Esophagus squamous epithelium (tissue), 5 donors: Measurements from ENCODE around the gene GALK1. TPM values are rescaled to one million over a fixed set of nuclear protein-coding genes. Genes with fewer than 3 reads are reported as not detected.
"Not testable (repeated sequence)": the region's sequence is repeated elsewhere in the genome, so short reads cannot be mapped to it uniquely, and the experiment has no call there.

Source experiments
- DNase-seq: peaks from one replicate; lab custom pipeline; 2025; lab: John Stamatoyannopoulos, UW
- H3K27ac ChIP-seq, 4 donors: fragments of 200-600 bp; sonication (generic); one replicate each; pipeline ENCODE4 v1.5.1; 2016 to 2019; ENCODE audit warnings: mild to moderate bottlenecking in 1 of 4
- H3K27me3 ChIP-seq, 4 donors: fragments of 200-600 bp; sonication (generic); 1 replicate in 3 of 4; 2 replicates in 1 of 4; pipeline versions ENCODE4 v1.5.1 to v1.6.0; 2017 to 2021; ENCODE audit warnings: antibody characterized with exemption in 1 of 4
- H3K36me3 ChIP-seq, 3 donors: fragments of 200-600 bp; sonication (generic); one replicate each; pipeline ENCODE4 v1.5.1; 2016 to 2019
- H3K4me1 ChIP-seq, 3 donors: fragments of 200-600 bp; sonication (generic); one replicate each; pipeline ENCODE4 v1.5.1; 2017 to 2019
- H3K4me3 ChIP-seq, 4 donors: fragments of 200-600 bp; sonication (generic); 1 replicate in 3 of 4; 2 replicates in 1 of 4; pipeline ENCODE4 v1.5.1; 2016 to 2019; ENCODE audit warnings: mild to moderate bottlenecking in 2 of 4, moderate library complexity in 1 of 4
- H3K9me3 ChIP-seq, 3 donors: fragments of 200-600 bp; sonication (generic); one replicate each; pipeline ENCODE4 v1.5.1; 2016 to 2019
- CTCF ChIP-seq, 6 experiments: fragments of 450-650 bp in 4 of 6; fragments of 200-600 bp in 2 of 6; sonication (generic) in 2 of 6; IDR thresholded peaks; one replicate each; pipeline ENCODE4 v1.5.1; 2016 to 2019; ENCODE audit warnings: antibody characterized with exemption in 6 of 6, mild to moderate bottlenecking in 4 of 6, moderate library complexity in 4 of 6
- POLR2A ChIP-seq, 4 donors: fragments of 450-650 bp; IDR thresholded peaks; one replicate each; pipeline ENCODE4 v1.6.1; 2017; ENCODE audit warnings: antibody characterized with exemption in 4 of 4, mild to moderate bottlenecking in 4 of 4, moderate library complexity in 3 of 4
- WGBS, 2 donors: methylation state at CpG; one replicate each; pipeline ENCODE4 v1.1.5; 2018; 5-methylcytosine and 5-hydroxymethylcytosine counted together
- intact Hi-C: fragments of 100-400 bp; cut with DNase I; formaldehyde crosslinking; loops from one replicate; pipeline ENCODE4 v1.15.0; 2022
- total RNA-seq, 4 donors: library from RNA; depleted of rRNA; stranded (reverse); fragments of >200 nt; gene quantifications; one replicate each; pipeline ENCODE4 v1.1.0, GENCODE V29; 2016
- donor health status: DM: yes; HTN: yes; CAD: no.

GALK1 gene
- total RNA-seq, 4 donors from 2014 or later = 16.4 to 30.9 (median 20.2) TPM

- WGBS, 2 donors = 93 to 96% methylated on average over 3 to 4 of the region's 4 CpGs
- intact Hi-C loops = no loop called here
- peak overlapping the region in 3 of 4 donors; percentile 87 to 92 (median 90) for H3K27ac ChIP-seq
Measured at GRCh38 chr17:75765981-75766380, 989 bp upstream of the GALK1 start.

GRCh38 chr17:75764417-75764710 is 628 bp downstream of the GALK1 start:
- intact Hi-C loops = no loop called here
- Histone ChIP-seq H3K36me3 (peaks cover 0 to 20% (median 0%) of the 10 kb centered on the region in 3 donors), H3K27ac (peak overlapping the region; percentile 73 to 92 (median 88)), H3K4me1 (peaks cover 18 to 39% (median 33%) of the 10 kb centered on the region in 3 donors), H3K9me3 (no peaks in the 10 kb centered on the region), H3K27me3 (no peaks in the 10 kb centered on the region), H3K4me3 (peak overlapping the region; percentile 51 to 85 (median 70))
- TF ChIP-seq CTCF (IDR thresholded peaks at IDR 0.05) = no peak
- no peak for TF ChIP-seq POLR2A (IDR thresholded peaks at IDR 0.05)
- DNase-seq = no peak
- WGBS, 2 donors = 11% methylated on average over 5 of the region's 14 CpGs; no CpG with 5 or more reads in 1 of the 2 donors

More at GRCh38 chr17:75765981-75766380, 989 bp upstream of the GALK1 start:
- Histone ChIP-seq H3K4me3 (no peak overlapping the region), H3K27me3 (no peaks in the 10 kb centered on the region), H3K4me1 (peaks cover 18 to 31% (median 23%) of the 10 kb centered on the region in 3 donors), H3K36me3 (peaks cover 0 to 7% (median 0%) of the 10 kb centered on the region in 3 donors), H3K9me3 (no peaks in the 10 kb centered on the region)
- DNase-seq = no peak
- TF ChIP-seq POLR2A (IDR thresholded peaks at IDR 0.05) = no peak
- no peak for TF ChIP-seq CTCF (IDR thresholded peaks at IDR 0.05)

- Histone ChIP-seq H3K4me1 (peaks cover 18 to 44% (median 34%) of the 10 kb centered on the region in 3 donors), H3K27ac (peak overlapping the region; percentile 73 to 92 (median 88)), H3K27me3 (no peaks in the 10 kb centered on the region), H3K9me3 (no peaks in the 10 kb centered on the region), H3K36me3 (peaks cover 0 to 25% (median under 1%) of the 10 kb centered on the region in 3 donors), H3K4me3 (peak overlapping the region; percentile 51 to 85 (median 70))
- TF ChIP-seq CTCF (IDR thresholded peaks at IDR 0.05) (no peak), POLR2A (IDR thresholded peaks at IDR 0.05) (no peak)
- intact Hi-C loops = no loop called here
- WGBS, 2 donors = no CpG with 5 or more reads among the region's 16 CpGs
- no peak for DNase-seq
Measured at GRCh38 chr17:75763613-75764416, 1.2 kb downstream of the GALK1 start.

GRCh38 chr17:75763269-75763607 is 1.8 kb downstream of the GALK1 start:
- intact Hi-C loops = no loop called here
- Histone ChIP-seq H3K27ac (no peak overlapping the region), H3K27me3 (no peaks in the 10 kb centered on the region), H3K4me1 (peaks cover 18 to 48% (median 34%) of the 10 kb centered on the region in 3 donors), H3K4me3 (no peak overlapping the region), H3K36me3 (peaks cover 3 to 31% (median 6%) of the 10 kb centered on the region in 3 donors), H3K9me3 (no peaks in the 10 kb centered on the region)
- TF ChIP-seq POLR2A (IDR thresholded peaks at IDR 0.05) (no peak), CTCF (IDR thresholded peaks at IDR 0.05) (no peak)
- 100% methylated on average over 1 of the region's 3 CpGs for WGBS, 2 donors
- no peak for DNase-seq

- WGBS, 2 donors = 82 to 92% methylated on average over 4 to 12 of the region's 27 CpGs
- no peaks in the 10 kb centered on the region for H3K9me3 ChIP-seq
- H3K36me3 ChIP-seq = peaks cover 6 to 37% (median 12%) of the 10 kb centered on the region in 3 donors
- peaks cover 18 to 48% (median 34%) of the 10 kb centered on the region in 3 donors for H3K4me1 ChIP-seq
- no peak overlapping the region for H3K27ac ChIP-seq
- intact Hi-C loops = no loop called here
- TF ChIP-seq CTCF (IDR thresholded peaks at IDR 0.05) (no peak), POLR2A (IDR thresholded peaks at IDR 0.05) (no peak)
- no peak overlapping the region for H3K4me3 ChIP-seq
- no peak for DNase-seq
- H3K27me3 ChIP-seq = no peaks in the 10 kb centered on the region
Measured at GRCh38 chr17:75762513-75763268, 2.3 kb downstream of the GALK1 start.

- not testable (repeated sequence) for H3K9me3 ChIP-seq, H3K27me3 ChIP-seq, DNase-seq, H3K4me3 ChIP-seq
- H3K36me3 ChIP-seq = peaks cover 12 to 62% (median 23%) of the 10 kb centered on the region in 3 donors
- intact Hi-C loops = loop anchor here (10.0 kb wide), 1 partner anchor 255 kb away; no protein-coding TSS in a partner anchor
- peaks cover 17 to 56% (median 36%) of the 10 kb centered on the region in 3 donors for H3K4me1 ChIP-seq
- 72 to 81% methylated on average over 6 of the region's 6 CpGs for WGBS, 2 donors
- peak overlapping the region in 3 of 4 donors; percentile 27 to 59 (median 56) for H3K27ac ChIP-seq
Measured at GRCh38 chr17:75759978-75760640, 4.9 kb downstream of the GALK1 start.
